Mucosa of descending colon (tissue), 3 donors: ENCODE data around the gene HMGN3. TPM values are rescaled to one million over a fixed set of nuclear protein-coding genes. Genes with fewer than 3 reads are reported as not detected.
"Not testable (repeated sequence)": the region's sequence is repeated elsewhere in the genome, so short reads cannot be mapped to it uniquely, and the experiment has no call there.

Experiments
- ATAC-seq: fragments of 200-7000 bp; cut with Tn5 transposase; one replicate; pipeline ENCODE4 v1.9.1; 2020; ENCODE audit warnings: mild to moderate bottlenecking, moderate library complexity
- DNase-seq, 3 donors: peaks; one replicate each; pipeline ENCODE4 v3.0.0-alpha.2; 2020
- H3K36me3 ChIP-seq: fragments of 200-600 bp; one replicate; pipeline ENCODE4 v1.8.0; 2021; ENCODE audit warnings: low read depth, mild to moderate bottlenecking
- H3K4me1 ChIP-seq: fragments of 200-600 bp; one replicate; pipeline ENCODE4 v1.8.0; 2021; ENCODE audit warnings: low read depth, mild to moderate bottlenecking
- H3K4me3 ChIP-seq: fragments of 200-600 bp; one replicate; pipeline ENCODE4 v1.8.0; 2021; ENCODE audit warnings: mild to moderate bottlenecking
- H3K9me3 ChIP-seq: fragments of 200-600 bp; one replicate; pipeline ENCODE4 v1.8.0; 2021; ENCODE audit warnings: mild to moderate bottlenecking
- CTCF ChIP-seq: fragments of 200-600 bp; IDR thresholded peaks from one replicate; pipeline ENCODE4 v1.8.0; 2022; ENCODE audit warnings: antibody characterized with exemption, mild to moderate bottlenecking
- intact Hi-C, 2 donors: fragments of 100-400 bp; cut with DNase I in 1 of 2; cut with micrococcal nuclease in 1 of 2; formaldehyde crosslinking; loops; one replicate each; pipeline versions ENCODE4 v1.11.0 to v1.11.1; 2022; cut with DNase I, micrococcal nuclease
- total RNA-seq, 3 donors: library from RNA; stranded (reverse); fragmentation: NEBNext Ultra II Directional in 2 of 3; extraction: Animal tissue kit (Norgen Biotek cat#: 25700) in 2 of 3; gene quantifications; one replicate each; pipeline versions ENCODE4 v1.2.1 to v1.2.4, GENCODE V29; 2021 to 2023
- donor health status: DM: no; HTN: no; CAD: no; lungs with moderate emphysema.
- donor health status: DM: no; HTN: no; CAD: no.
- donor health status: DM: no; HTN: yes; CAD: no.

The HMGN3 gene
- total RNA-seq, 3 donors from 2014 or later: 24.4 to 48.0 (median 42.6) TPM

- Histone ChIP-seq H3K4me1 (no peaks in the 10 kb centered on the region), H3K36me3 (no peaks in the 10 kb centered on the region), H3K4me3 (no peak overlapping the region), H3K9me3 (no peaks in the 10 kb centered on the region)
- TF ChIP-seq CTCF: no peak
- ATAC-seq (no peak), DNase-seq (no peak)
- intact Hi-C loops: no loop called here
Observed at GRCh38 chr6:79266051-79266450, 31.6 kb upstream of the HMGN3 start.

GRCh38 chr6:79263359-79263758, 28.9 kb upstream of the HMGN3 start:
- intact Hi-C loops: no loop called here
- TF ChIP-seq CTCF: no peak
- ATAC-seq: no peak

GRCh38 chr6:79261666-79262065, 27.2 kb upstream of the HMGN3 start:
- no peak for TF ChIP-seq CTCF
- DNase-seq (no peak), ATAC-seq (no peak)
- Histone ChIP-seq H3K36me3 (no peaks in the 10 kb centered on the region), H3K4me1 (no peaks in the 10 kb centered on the region), H3K4me3 (no peak overlapping the region), H3K9me3 (no peaks in the 10 kb centered on the region)
- intact Hi-C loops: no loop called here

More at GRCh38 chr6:79263359-79263758, 28.9 kb upstream of the HMGN3 start:
- Histone ChIP-seq H3K36me3 (no peaks in the 10 kb centered on the region), H3K4me1 (no peaks in the 10 kb centered on the region), H3K4me3 (no peak overlapping the region), H3K9me3 (no peaks in the 10 kb centered on the region)
- no peak for DNase-seq

GRCh38 chr6:79260772-79261171, 26.3 kb upstream of the HMGN3 start:
- no peak for ATAC-seq
- TF ChIP-seq CTCF: no peak
- no peak overlapping the region for H3K4me3 ChIP-seq
- intact Hi-C loops: no loop called here
- DNase-seq: no peak
- H3K9me3 ChIP-seq: no peaks in the 10 kb centered on the region
- H3K4me1 ChIP-seq: no peaks in the 10 kb centered on the region
- H3K36me3 ChIP-seq: no peaks in the 10 kb centered on the region

GRCh38 chr6:79257381-79258205, 23.1 kb upstream of the HMGN3 start:
- TF ChIP-seq CTCF: no peak
- H3K4me3 ChIP-seq: no peak overlapping the region
- intact Hi-C loops: no loop called here
- no peaks in the 10 kb centered on the region for H3K9me3 ChIP-seq
- ATAC-seq (no peak), DNase-seq (no peak)
- no peaks in the 10 kb centered on the region for H3K36me3 ChIP-seq
- H3K4me1 ChIP-seq: no peaks in the 10 kb centered on the region

- H3K9me3 ChIP-seq, intact Hi-C loops, H3K4me3 ChIP-seq, ATAC-seq, H3K4me1 ChIP-seq, H3K36me3 ChIP-seq, DNase-seq: not testable (repeated sequence)
Observed at GRCh38 chr6:79256770-79257169, 22.3 kb upstream of the HMGN3 start.

GRCh38 chr6:79255086-79255485, 20.6 kb upstream of the HMGN3 start:
- H3K36me3 ChIP-seq, H3K4me1 ChIP-seq, DNase-seq, H3K9me3 ChIP-seq, intact Hi-C loops, ATAC-seq, H3K4me3 ChIP-seq: not testable (repeated sequence)
